HG02970 (cell line): ENCODE data around the gene FBXO40.
A peak's percentile ranks its signal among the peaks of the same experiment; 100 is the strongest.

ENCODE experiments used
- ATAC-seq: cut with Tn5 transposase; IDR thresholded peaks from one replicate; pipeline ENCODE4 v1.9.1; 2021; ENCODE audit warnings: mild to moderate bottlenecking, moderate library complexity, moderate number of reproducible peaks; ENCODE audit not compliant: unreplicated experiment, low FRiP score

FBXO40 gene

DNA sequence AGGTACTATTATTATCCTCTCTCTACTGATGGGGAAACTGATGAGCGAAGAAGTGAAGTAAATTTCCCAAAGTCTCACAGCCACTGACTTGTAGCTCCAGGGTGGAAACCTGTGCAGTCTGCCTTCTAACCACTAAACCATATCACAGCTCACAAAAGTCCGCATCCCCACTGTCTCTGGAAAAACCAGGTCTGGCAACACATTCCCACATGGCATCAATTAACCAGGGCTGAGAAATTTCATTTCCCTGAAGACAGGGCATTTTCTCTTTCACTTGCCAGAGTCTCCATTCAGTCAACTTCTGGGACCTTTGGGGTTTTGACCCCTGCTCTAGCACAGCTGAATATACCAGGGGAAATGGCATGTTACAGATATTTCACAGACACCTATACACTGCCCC, 26.5 kb downstream of the FBXO40 start:
- no peak for ATAC-seq

DNA sequence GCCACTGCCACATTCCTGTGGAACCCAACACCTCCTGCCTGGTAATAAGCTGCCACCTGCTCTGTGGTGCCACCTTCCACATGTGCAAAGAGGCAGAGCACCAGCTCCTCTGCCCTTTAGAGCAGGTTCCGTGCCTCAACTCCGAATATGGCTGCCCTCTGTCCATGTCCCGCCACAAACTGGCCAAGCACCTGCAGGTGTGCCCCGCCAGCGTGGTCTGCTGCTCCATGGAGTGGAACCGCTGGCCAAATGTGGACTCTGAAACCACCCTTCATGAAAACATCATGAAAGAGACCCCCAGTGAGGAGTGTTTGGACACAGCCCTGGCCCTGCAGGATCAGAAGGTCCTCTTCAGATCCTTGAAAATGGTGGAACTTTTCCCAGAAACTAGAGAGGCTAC, 28.3 kb downstream of the FBXO40 start:
- ATAC-seq, result no peak

DNA sequence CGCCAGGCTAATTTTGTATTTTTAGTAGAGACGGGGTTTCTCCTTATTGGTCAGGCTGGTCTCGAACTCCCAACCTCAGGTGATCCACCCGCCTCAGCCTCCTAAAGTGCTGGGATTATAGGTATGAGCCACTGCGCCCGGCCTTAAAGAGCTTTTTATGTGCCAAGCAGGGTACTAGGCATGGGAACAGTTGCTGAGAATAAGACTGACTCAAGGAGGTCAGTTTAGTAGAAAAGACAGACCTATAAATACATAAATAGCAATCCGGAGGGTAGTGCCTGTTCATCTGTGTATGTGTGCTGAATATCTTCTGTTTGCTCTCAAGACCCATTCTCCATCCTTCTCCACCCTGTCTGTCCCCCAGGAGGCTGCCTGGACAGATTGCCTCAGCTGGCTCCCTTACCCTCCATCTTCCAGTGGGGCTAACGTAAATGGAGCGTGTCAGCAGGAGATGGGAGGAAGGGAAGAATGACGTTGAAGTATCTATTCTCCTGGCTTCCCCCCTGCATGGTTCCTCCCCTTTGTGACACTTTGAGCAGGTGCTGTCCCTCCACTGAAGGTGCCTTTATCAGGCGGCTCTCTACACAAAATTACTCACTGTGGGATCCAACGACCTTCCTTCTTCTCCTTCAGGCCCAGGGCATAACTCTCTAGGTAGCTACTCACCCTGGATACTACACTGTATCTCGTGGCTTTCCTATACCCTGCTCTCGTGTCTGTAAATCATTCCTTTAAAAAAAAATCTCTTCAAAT, 31.1 kb downstream of the FBXO40 start:
- ATAC-seq, result no peak

DNA sequence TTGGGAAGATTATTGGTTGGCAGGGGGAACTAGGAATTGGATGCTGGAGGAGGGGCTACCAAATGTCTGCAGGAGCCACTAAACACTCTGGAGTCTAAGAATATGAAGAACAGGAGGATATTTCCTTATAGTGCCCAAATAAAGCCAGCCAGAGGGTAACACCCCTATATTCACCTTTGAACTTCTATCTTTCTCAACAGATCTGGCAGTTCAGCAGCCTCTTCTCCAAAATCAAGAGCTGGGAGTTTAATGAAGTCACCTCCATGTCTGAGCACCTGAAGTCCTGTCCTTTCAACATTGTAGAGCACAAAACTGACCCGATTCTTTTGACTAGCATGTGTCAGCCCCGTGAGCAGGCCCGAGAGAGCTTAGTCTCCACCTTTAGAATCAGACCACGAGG, 33.3 kb downstream of the FBXO40 start:
- ATAC-seq, result no peak

DNA sequence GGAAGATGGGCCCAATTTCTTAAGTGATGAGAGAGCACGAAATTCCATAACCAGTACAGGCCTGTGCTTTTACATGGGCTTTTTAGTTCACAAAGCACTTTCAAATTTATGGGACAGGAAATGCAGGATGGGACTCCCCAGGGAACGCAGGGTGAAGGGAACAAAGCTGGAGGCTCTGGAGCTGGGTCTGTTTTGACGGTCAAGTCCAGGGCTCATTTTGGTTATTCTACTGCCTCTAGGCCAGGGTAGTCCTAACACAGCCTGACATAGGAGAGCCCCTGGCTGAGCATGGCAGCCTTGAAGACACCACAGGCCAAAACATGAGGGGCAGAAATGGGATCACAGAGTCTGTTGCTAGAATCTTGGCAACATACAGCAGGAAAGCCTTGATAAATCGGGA, 34.0 kb downstream of the FBXO40 start:
- ATAC-seq, result no peak

GRCh38 chr3:121627622-121628021, 34.4 kb downstream of the FBXO40 start:
- no peak for ATAC-seq

DNA sequence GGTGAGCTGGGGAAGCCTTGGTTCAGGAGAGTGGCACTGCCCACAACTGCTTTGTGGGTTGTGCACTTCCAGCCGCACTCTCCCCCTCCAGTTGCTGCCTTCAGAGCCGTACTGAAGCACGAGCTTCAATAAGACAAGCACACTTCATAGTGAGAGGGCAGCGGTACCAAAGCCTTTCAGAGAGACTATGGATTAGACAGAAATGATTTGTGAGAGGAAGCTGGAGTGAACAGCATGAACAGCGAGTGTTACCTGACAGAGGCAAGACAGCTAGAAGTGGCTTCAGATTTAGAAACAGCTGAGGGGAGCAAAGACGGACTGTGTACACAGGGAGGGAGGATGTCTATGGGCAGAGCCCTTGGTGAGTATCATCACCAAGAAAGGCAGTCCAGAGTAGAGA, 36.4 kb downstream of the FBXO40 start:
- no peak for ATAC-seq

GRCh38 chr3:121630355-121630754, 37.2 kb downstream of the FBXO40 start:
- no peak for ATAC-seq

DNA sequence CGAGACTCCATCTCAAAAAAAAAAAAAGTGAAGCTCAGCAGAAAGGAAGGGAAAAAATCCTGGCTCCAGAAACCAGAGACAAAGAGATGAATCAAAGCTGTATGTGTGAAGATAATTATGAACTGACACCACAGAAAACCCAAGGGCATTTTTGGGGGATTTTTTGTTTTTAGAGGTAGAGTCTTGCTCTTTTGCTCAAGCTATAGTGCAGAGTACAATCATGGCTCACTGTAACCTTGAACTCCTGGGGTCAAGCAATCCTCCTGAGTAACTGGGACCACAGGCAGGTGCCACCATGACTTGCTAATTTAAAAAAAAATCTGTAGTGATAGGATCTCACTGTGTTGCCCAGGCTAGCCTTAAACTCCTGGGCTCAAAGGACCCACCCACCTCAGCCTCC, 44.7 kb downstream of the FBXO40 start:
- ATAC-seq, result no peak

DNA sequence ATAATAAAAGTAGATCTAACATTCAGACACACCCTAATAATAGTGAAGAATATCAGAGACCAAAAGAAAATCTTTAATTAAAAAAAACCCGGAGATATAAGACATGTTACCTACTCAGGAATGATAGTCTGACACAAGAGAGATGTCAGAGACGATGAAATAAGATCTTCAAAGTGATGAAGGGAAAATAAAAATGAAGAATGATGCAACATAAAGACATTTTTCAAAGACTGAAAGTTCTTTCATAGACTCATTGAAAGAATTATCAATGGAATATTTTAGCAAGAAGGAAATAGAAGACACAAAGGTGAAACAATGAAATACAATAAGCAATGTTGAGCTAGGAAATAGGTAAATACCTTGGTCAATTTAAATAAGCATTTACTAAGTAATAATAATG, 47.9 kb downstream of the FBXO40 start:
- ATAC-seq, result no peak

GRCh38 chr3:121642601-121643314, 49.6 kb downstream of the FBXO40 start:
- no peak for ATAC-seq

GRCh38 chr3:121645054-121645453, 51.9 kb downstream of the FBXO40 start:
- ATAC-seq, result no peak

DNA sequence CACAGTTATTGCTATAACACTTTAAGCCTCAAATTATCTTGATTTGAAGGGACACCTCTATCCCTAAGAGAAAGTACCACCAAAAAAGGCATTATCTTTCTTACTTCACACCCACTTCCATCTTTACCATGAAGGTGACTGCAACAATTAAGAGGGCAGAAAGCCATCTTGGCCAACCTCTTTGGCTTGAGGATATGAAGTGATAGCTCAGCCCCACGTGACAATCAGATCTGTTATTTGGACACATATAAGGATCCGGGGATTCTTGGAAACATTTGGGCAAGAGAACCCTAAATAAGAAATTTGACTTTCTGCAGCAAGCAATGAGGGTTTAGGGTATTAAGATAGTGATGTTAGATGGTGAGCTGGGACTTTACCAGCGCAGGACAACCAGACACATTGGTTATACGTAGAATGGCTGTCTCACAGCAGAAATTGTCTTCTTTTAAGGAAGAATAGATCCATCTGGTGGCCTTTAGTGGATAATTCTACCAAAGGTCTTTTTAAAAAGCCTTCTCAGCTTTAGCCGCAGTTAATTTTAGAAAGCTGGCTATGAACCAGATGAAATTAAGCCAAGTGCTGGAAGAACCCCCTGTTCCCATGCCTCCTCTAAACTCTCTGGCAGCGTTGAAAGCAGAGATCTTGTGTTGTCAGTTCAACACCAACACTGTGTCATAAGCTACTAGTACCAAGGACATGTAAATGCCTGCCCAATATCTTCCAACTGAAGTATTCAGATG, 55.2 kb downstream of the FBXO40 start:
- no peak for ATAC-seq

DNA sequence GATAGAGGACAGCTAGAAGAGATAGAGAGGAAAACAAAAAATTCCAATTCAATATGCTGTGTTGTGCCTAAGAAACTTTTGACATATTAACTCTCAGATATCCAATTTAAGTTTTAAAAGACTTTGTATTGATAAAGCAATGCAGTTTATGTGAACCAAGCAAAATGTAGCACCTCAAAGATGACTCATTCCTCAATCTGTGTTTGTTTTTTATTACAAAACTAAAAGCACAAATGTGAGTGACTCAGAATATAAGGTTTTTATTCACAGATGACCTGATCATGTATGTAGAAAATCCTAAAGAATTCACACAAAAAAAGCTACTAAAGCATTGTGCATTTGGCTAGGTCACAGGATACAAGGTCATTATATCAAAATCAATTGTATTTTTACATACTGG, 56.5 kb downstream of the FBXO40 start:
- ATAC-seq, result no peak

DNA sequence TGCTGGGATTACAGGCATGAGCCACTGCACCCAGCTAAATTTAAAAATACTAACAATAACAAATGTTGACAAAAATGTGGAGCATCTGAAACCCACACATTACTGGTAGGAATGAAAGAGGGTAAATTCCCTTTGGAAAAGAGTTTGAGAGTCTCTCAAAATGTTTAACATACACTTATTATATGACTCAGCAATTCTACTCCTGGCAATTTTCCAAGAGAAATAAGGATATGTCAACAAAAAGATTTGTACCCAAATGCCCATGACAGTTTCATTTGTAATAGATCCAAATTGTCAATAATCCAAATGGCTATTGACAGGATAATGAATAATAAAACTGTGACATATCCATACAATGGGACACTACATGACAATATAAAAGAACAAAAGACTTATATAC, 58.5 kb downstream of the FBXO40 start:
- no peak for ATAC-seq

DNA sequence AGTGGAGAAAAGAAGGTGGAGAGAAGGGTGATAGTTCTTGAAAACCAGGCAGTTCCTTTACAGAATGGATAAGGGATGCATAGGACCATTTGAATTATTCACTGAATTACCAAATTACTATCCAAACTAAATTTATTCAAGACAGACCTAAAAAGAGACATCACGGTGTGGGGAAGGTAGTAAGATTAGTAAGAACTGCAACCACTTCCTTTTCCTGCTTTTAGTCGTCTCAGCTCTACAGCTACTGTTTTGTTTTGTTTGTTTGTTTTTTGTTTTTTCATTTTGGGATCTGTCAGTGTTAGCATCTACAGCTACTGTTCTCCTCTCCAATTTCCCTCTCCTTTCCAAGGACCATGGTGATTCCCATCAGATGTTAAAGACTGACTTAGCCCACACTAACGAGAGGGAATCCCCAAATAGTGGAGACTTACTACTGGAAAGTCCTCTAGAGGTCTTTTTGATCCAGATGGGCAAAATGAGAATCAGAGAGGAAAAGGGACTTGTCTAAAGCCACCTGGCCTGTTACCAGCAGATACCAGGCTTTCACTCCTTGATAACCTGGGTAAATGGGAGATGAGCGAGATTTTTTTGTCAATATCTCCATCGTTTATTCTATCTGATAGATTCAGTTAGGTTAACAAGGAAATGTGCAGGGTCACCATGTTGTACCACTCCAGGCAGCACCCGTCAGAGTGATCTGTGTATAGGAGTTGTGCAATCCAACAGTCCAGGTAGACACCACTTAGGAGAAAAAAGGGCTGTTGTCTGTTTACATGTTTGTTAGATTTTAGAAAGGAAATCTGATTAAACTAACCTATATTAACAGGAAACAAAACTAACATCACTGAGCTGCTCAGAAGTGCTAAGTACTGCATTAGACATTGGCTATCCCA, 61.6 kb downstream of the FBXO40 start:
- ATAC-seq, result no peak

DNA sequence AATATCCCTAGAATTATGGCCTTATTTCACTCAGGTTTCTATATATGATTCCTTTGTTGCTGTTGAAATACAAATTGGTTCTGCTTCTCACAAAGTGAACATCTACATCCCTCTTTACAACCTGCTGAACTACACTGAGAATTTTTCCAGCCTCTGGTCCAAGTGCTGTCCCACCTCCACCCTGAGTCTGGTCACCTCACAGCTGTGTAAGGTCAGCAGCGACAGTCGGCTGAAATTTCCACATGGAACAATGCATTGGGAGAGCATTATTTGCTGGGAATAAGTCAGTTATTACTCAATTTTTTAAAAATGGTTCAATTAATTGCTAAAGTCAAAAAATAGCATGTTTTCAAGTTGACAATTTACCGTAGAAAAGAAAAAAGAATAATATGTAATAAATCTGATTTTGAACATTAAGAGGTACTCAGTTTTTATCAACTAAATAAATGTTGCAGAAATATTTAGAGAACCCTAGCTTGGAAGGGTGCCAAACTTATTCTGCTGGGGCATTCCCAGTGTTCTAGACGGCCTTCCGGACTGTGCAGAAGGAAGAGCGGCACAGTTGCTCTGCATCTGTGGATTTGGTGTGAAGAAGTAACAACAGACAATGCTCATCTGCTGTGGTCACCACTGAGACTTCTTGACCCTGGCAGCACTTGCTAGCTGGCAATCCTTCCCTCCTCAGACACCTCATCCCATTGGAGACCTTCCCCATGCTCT, 65.7 kb downstream of the FBXO40 start:
- ATAC-seq, result no peak

- no peak for ATAC-seq
Measured at GRCh38 chr3:121659586-121659985, 66.4 kb downstream of the FBXO40 start.

DNA sequence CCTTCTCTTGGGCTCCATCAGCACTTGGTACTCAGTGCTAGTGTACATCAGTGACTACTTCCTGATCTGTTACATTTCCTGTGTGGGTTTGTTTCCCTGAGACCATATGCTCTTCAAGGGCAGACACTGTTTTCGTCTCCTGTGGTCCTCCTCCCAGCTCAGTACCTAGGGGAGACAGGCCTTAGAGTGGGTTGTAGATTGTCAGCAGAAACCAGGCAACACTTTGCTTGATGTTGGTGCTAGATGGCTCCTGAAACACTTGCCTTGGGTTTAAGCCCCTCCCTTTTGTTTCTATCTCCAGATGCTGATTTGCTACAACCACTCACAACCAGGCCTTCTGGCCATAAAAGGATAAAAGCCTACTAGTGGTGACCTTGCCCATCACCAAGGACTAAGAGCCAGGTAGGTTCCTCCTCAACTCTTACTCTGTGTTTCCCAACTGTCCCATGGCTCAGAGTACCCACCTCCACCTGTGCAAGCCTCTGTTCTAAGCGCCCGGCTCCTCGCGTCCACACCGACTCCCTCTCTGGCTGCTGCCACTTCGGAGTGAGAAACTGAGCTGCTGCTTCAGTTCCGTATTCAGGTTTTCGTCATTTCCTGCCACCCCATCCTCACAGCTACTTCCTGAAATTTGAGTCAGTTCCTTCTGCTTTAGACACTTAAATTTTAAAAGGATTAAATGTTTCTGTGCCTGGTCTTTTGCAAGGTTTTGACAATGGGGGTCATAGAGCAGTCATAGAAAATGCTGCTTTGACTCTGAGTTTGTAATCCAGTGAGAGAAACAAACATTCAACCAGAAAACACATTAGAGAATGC, 67.4 kb downstream of the FBXO40 start, which contains the start of gene HCLS1:
HCLS1 (minus strand) TSS at position 548 of the 816 bp plus-strand sequence. CDS start 2,556 bp downstream, outside the sequence.
- peak; percentile 65 for ATAC-seq
